GM19372 (cell line): ENCODE measurements around the gene TCF12.

Experiments
- ATAC-seq: cut with Tn5 transposase; IDR thresholded peaks from one replicate; pipeline ENCODE4 v1.9.1; 2021; ENCODE audit warnings: mild to moderate bottlenecking, low read depth, moderate library complexity; ENCODE audit not compliant: unreplicated experiment

Gene TCF12

GRCh38 chr15:57278439-57278838, 360.0 kb downstream of the TCF12 start:
- ATAC-seq, result no peak

GRCh38 chr15:57280464-57280863, 362.0 kb downstream of the TCF12 start:
- no peak for ATAC-seq

GRCh38 chr15:57281321-57281720, 362.9 kb downstream of the TCF12 start:
- ATAC-seq, result no peak

GRCh38 chr15:57282686-57283085, 364.2 kb downstream of the TCF12 start:
- no peak for ATAC-seq

- peak; percentile 8 for ATAC-seq
Observed at GRCh38 chr15:57283774-57284503, 365.5 kb downstream of the TCF12 start.

- ATAC-seq, result peak; percentile 59
Observed at GRCh38 chr15:57284535-57284934, 366.1 kb downstream of the TCF12 start.

GRCh38 chr15:57285386-57285785, 366.9 kb downstream of the TCF12 start:
- ATAC-seq, result no peak

GRCh38 chr15:57286446-57287122, 368.1 kb downstream of the TCF12 start:
- no peak for ATAC-seq

GRCh38 chr15:57287123-57287521, 368.7 kb downstream of the TCF12 start:
- no peak for ATAC-seq

GRCh38 chr15:57288926-57289580, 370.6 kb downstream of the TCF12 start:
- no peak for ATAC-seq

- ATAC-seq, result no peak
Observed at GRCh38 chr15:57290187-57290586, 371.7 kb downstream of the TCF12 start.

- ATAC-seq, result no peak
Observed at GRCh38 chr15:57290826-57291225, 372.4 kb downstream of the TCF12 start.

- no peak for ATAC-seq
Observed at GRCh38 chr15:57296473-57297162, 378.2 kb downstream of the TCF12 start.

- no peak for ATAC-seq
Observed at GRCh38 chr15:57297163-57297593, 378.7 kb downstream of the TCF12 start.

- ATAC-seq, result no peak
Observed at GRCh38 chr15:57297630-57298029, 379.2 kb downstream of the TCF12 start.

GRCh38 chr15:57298204-57298603, 379.8 kb downstream of the TCF12 start:
- ATAC-seq, result no peak

- ATAC-seq, result no peak
Observed at GRCh38 chr15:57298843-57299550, 380.6 kb downstream of the TCF12 start.

- ATAC-seq, result no peak
Observed at GRCh38 chr15:57301307-57301706, 382.9 kb downstream of the TCF12 start.

GRCh38 chr15:57302640-57303257, 384.3 kb downstream of the TCF12 start:
- ATAC-seq, result no peak

- no peak for ATAC-seq
Observed at GRCh38 chr15:57305009-57305408, 386.6 kb downstream of the TCF12 start.
